Renal cortex interstitium (tissue), 11 donors: ENCODE results near the gene TNNT3. TPM values are rescaled to one million over a fixed set of nuclear protein-coding genes. Genes with fewer than 3 reads are reported as not detected.
"Not testable (repeated sequence)": the region's sequence is repeated elsewhere in the genome, so short reads cannot be mapped to it uniquely, and the experiment has no call there.

Source experiments
- DNase-seq, 11 donors: peaks; one replicate each; pipeline ENCODE4 v3.0.0-alpha.2; 2013; ENCODE audit warnings: low read depth in 9 of 11, low spot score in 4 of 11; ENCODE audit errors: extremely low read depth in 1 of 11
- polyA plus RNA-seq, 3 donors: library from polyadenylated mRNA; unstranded; fragments of 120-200 nt; gene quantifications; one replicate each; pipeline ENCODE4 v1.2.1, GENCODE V29; 2013; ENCODE audit not compliant: insufficient read length in 3 of 3

The TNNT3 gene
- polyA plus RNA-seq, 3 donors = 7.3 to 10.5 (median 9.7) TPM

- DNase-seq = no peak
These were observed 39.4 kb upstream of the TNNT3 start for GRCh38 chr11:1879941-1880720.

DNA sequence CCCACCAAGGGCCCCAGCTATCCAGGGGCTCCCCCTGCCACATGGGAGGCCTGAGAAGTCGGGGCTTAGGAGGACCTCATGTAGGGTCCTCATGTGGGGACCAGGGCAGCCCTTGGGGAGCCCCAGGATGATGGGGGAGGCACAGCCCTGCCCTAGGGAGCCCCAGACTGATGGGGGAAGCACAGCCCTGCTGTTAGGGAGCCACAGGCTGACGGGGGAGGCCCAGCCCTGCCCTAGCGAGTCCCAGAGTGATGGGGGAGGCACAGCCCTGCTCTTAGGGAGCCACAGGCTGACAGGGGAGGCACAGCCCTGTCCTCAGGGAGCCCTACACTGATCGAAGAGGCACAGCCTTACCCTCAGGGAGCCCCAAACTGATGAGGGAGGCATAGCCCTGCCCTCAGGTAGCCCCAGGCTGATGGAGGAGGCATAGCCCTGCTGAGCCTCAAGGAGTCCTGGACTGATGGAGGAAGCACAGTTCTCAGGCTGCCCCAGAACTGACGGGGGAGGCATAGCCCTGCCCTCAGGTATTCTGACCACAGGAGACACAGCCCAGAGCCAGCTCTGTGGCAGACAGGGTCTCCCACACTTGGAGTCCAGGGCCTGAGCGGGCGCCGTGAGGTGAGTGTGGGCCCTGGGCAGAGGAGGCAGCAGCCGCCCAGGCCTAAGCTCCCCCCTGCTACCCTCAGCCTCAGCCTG, 38.6 kb upstream of the TNNT3 start:
- no peak for DNase-seq

- DNase-seq = no peak
These were observed 37.9 kb upstream of the TNNT3 start for GRCh38 chr11:1881442-1882264.

DNA sequence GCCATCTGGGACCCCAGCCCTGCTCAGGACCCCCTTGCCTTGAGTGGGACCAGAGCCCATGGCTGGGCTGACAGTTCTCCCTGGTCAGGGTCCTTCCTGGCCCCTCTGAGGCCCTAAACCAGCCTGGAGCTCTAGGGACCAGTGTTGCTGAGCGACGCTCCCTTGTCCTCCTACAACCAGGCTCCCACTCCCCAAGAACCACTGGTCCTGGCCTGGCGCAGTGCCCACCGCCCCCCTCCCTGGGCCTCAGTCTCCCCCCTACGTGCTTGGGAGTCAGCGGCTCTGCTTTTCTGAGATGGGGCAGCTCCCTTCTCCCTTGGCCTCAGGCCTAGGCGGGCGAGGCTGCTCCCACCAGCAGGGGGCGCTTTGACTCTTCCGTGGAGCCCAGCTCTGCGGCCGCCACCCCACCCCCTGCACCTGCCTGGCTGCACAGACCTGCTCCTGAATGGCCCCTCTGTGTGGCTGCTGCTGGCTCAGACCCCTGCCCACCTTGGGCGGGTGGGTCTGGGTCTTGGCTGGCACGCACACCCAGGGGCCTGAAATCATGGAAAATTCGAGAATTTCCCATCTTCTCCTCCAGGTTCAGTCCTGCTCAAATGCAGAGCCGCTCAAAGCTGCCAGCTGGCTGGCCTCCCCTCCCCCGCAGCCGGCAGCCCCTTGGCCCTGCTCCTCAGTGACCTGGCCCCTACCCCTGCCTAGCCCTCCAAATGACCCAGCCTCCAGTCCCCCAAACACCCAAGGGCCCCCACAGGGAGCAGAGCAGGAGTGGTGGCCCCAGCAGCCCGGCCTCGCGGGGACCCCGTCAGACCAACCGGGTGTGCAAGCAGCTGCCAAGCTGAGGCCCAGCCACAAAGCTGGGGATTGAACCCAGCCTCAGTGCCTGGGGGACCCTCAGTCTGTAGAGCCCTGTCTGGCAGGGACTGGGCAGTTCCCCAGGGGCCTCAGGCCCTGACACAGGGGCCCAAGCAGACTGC, 37.0 kb upstream of the TNNT3 start:
- peak in 9 of 11 donors; percentile 58 to 82 (median 78) for DNase-seq

- no peak for DNase-seq
These were observed 35.9 kb upstream of the TNNT3 start for GRCh38 chr11:1883346-1884302.

- no peak for DNase-seq
These were observed 35.2 kb upstream of the TNNT3 start for GRCh38 chr11:1884303-1884700.

- DNase-seq = not testable (repeated sequence)
These were observed 33.0 kb upstream of the TNNT3 start for GRCh38 chr11:1886551-1886950.

- no peak for DNase-seq
These were observed 31.8 kb upstream of the TNNT3 start for GRCh38 chr11:1887451-1888346.

- DNase-seq = no peak
These were observed 31.2 kb upstream of the TNNT3 start for GRCh38 chr11:1888347-1888753.

GRCh38 chr11:1888811-1889210, 30.7 kb upstream of the TNNT3 start:
- DNase-seq = no peak

DNA sequence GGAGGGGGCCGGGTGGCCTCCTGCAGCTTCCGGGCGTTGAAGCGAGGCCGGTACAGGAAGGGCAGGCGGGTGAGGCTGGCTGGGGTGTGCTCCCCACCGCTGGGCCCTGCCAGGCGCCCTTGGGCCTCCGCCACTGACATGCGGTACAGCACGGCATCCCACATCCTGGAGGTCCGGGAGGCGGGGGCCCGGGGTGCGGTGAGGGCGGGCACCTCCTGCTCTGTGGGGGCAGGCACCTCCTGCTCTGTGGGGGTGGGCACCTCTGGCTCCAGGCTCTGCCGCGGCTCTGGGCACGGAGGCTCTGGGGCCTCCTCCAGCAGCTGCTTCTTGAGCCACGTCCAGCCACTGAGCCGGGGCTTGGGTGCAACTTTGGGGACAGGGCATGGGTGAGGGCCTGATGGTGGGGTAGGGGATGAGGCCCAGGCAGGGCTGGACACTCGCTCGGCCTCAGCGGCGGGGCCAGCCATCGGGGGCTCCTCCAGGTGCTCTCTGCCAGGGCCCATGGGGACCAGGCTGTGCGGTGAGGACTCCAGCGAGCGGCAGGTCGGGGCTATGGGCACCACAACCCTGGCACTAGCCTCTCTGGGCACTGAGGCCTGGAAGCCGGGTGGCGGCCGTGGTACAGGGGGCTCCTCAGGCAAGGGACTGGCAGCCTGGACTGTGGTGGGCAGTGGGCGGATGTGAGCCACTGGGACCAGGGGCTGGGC, 30.1 kb upstream of the TNNT3 start:
- DNase-seq = no peak

DNA sequence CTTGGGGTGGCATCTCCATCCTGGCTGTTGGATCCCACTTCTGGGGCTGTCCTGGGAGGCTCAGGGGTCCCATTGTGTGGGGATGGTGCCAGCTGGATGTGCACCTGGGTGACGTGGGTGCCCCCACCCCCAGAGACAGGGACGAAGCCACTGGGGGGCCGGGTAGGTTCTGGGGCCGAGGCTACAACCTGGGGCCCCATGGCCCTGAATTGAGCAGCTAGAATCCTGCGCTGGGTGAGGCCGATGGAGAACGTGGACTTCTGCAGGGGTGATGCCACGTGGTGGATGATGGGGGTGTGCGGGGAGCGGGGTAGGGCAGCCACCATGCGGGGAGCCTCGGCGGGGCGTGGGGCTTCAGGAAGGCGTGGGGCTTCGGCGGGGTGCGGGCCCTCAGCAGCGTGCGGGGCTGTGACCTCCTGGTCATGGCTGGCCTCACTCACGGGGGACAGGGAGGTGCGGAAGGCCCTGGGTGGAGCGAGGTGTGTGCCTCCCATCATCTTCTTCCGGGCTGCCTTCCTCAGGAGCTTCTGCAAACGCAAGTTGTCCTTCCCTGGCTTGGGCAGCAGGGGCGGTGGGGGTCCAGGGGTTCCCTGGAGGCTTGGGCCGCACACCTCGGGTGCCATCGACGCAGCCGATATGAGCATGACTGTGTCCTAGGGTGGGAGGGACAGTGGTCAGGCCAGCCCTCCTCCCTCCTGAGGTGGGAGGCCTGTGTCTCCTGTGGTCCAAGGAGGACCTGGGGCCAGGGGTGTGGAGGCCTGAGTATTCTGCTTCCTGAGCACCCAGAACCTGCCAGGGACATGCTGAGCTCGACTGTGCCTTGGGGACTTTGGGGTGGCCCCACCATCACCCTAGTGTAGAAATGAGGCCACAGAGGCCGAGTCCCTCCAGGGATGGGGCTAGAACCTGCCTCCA, 29.3 kb upstream of the TNNT3 start:
- DNase-seq = no peak

GRCh38 chr11:1890856-1891830, 28.4 kb upstream of the TNNT3 start:
- DNase-seq = no peak

DNA sequence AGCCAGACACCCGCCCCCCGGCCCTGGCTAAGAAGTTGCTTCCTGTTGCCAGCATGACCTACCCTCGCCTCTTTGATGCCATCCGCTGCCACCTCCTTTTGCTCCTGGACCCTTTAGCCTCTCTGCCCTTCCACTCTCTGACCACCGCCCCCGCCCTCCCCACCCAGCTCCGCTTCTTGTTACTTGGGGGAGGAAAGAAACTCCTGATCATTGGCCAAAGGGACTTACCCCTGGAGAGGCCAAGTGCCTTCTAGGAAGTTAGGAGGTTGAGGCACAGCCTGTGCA, 27.7 kb upstream of the TNNT3 start, which contains the start of gene PRR33:
Gene PRR33, minus strand, starts transcription at position 65 of the 285 bp plus-strand sequence. CDS start 1,311 bp downstream, outside the sequence.
- no peak for DNase-seq
